Neural cell (in vitro differentiated cells): Measurements from ENCODE around the gene CDR2L. TPM values are rescaled to one million over a fixed set of nuclear protein-coding genes. Genes with fewer than 3 reads are reported as not detected.

Experiments
- H2AFZ ChIP-seq: fragments of 200-600, 300-800 bp; sonication (generic), shearing (Covaris generic); 2 replicates; pipeline ENCODE4 v1.6.0; 2014; ENCODE audit warnings: low read depth, mild to moderate bottlenecking, antibody characterized with exemption, low read length, moderate library complexity
- H3F3A ChIP-seq: fragments of 200-600 bp; shearing (Covaris generic); 2 replicates; pipeline ENCODE4 v1.6.1; 2016; ENCODE audit warnings: mild to moderate bottlenecking, moderate library complexity, mixed read lengths, antibody characterized with exemption, low read length; ENCODE audit not compliant: insufficient read depth, poor library complexity, severe bottlenecking
- H3K27ac ChIP-seq: fragments of 200-600, 300-800 bp; sonication (generic), shearing (Covaris generic); 2 replicates; pipeline ENCODE4 v1.5.1; 2014; ENCODE audit warnings: mild to moderate bottlenecking, low read length, moderate library complexity
- H3K27me3 ChIP-seq: fragments of 300-800, 200-600 bp; sonication (generic), shearing (Covaris generic); 2 replicates; pipeline ENCODE4 v1.6.0; 2014; ENCODE audit warnings: mild to moderate bottlenecking, low read depth, low read length, moderate library complexity; ENCODE audit not compliant: insufficient read depth
- H3K36me3 ChIP-seq: fragments of 300-800, 200-600 bp; sonication (generic), shearing (Covaris generic); 2 replicates; pipeline ENCODE4 v1.5.1; 2014; ENCODE audit warnings: mild to moderate bottlenecking, antibody characterized with exemption, low read length, moderate library complexity; ENCODE audit not compliant: insufficient read depth
- H3K4me2 ChIP-seq: fragments of 300-800, 200-600 bp; sonication (generic), shearing (Covaris generic); 2 replicates; pipeline ENCODE4 v1.6.0; 2014; ENCODE audit warnings: mild to moderate bottlenecking, low read length
- H3K4me3 ChIP-seq: fragments of 300-800, 200-600 bp; sonication (generic), shearing (Covaris generic); 2 replicates; pipeline ENCODE4 v1.5.1; 2014; ENCODE audit warnings: mild to moderate bottlenecking, low read length, moderate library complexity
- H3K79me2 ChIP-seq: fragments of 200-600 bp; shearing (Covaris generic); replicated peaks from 2 replicates; pipeline ENCODE4 v1.6.0; 2014; ENCODE audit warnings: mild to moderate bottlenecking, low read length, moderate library complexity; ENCODE audit not compliant: insufficient read depth
- H3K9ac ChIP-seq: fragments of 300-800, 200-600 bp; sonication (generic), shearing (Covaris generic); 2 replicates; pipeline ENCODE4 v1.6.1; 2016; ENCODE audit warnings: mild to moderate bottlenecking, low read length, mixed read lengths
- H3K9me2 ChIP-seq: fragments of 200-600 bp; shearing (Covaris generic); 2 replicates; pipeline ENCODE4 v1.6.1; 2016; ENCODE audit warnings: mild to moderate bottlenecking, low read length, mixed read lengths; ENCODE audit not compliant: insufficient read depth
- H3K9me3 ChIP-seq: fragments of 200-600, 300-800 bp; sonication (generic), shearing (Covaris generic); 2 replicates; pipeline ENCODE4 v1.6.1; 2016; ENCODE audit warnings: mild to moderate bottlenecking, mixed run types, low read length, moderate library complexity, mixed read lengths
- H4K20me1 ChIP-seq: fragments of 200-600 bp; shearing (Covaris generic); 2 replicates; pipeline ENCODE4 v1.6.1; 2016; ENCODE audit warnings: mild to moderate bottlenecking, mixed run types; ENCODE audit not compliant: insufficient read depth
- EP300 ChIP-seq: fragments of 450-650 bp; conservative IDR thresholded peaks from 2 replicates; pipeline ENCODE4 v1.6.1; 2014; ENCODE audit warnings: antibody characterized with exemption, mild to moderate bottlenecking, moderate library complexity; ENCODE audit not compliant: poor library complexity, severe bottlenecking
- EZH2 ChIP-seq: fragments of 200-600, 300-800 bp; shearing (Covaris generic), sonication (generic); IDR thresholded peaks from 2 replicates; pipeline ENCODE4 v1.6.1; 2014; ENCODE audit warnings: antibody characterized with exemption, low read length, borderline replicate concordance, mild to moderate bottlenecking; ENCODE audit not compliant: insufficient read depth, poor library complexity, severe bottlenecking
- MXI1 ChIP-seq: fragments of 450-650 bp; conservative IDR thresholded peaks from 2 replicates; pipeline ENCODE4 v1.6.1; 2014; ENCODE audit warnings: antibody characterized with exemption, mild to moderate bottlenecking; ENCODE audit not compliant: poor library complexity, severe bottlenecking
- POLR2AphosphoS5 ChIP-seq: IDR thresholded peaks from 2 replicates; pipeline ENCODE4 v1.6.1; 2012
- RAD21 ChIP-seq: fragments of 450-650 bp; conservative IDR thresholded peaks from 2 replicates; pipeline ENCODE4 v1.6.1; 2014; ENCODE audit warnings: antibody characterized with exemption, mild to moderate bottlenecking, moderate library complexity
- SMC3 ChIP-seq: fragments of 450-650 bp; conservative IDR thresholded peaks from 2 replicates; pipeline ENCODE4 v1.6.1; 2014; ENCODE audit warnings: antibody characterized with exemption, mild to moderate bottlenecking, moderate library complexity; ENCODE audit not compliant: poor library complexity
- TAF1 ChIP-seq: IDR thresholded peaks from 2 replicates; pipeline ENCODE4 v1.6.1; 2012; ENCODE audit warnings: low read depth
- polyA plus RNA-seq: library from polyadenylated mRNA; depleted of rRNA; stranded (reverse); fragments of >200 nt; gene quantifications from 2 replicates; pipeline ENCODE4 v1.2.3, GENCODE V29; 2014
- TF ChIP-seq, protein P1 (sequence below): fragments of 450-650 bp; IDR thresholded peaks from 2 replicates; pipeline ENCODE4 v1.5.1; 2014; ENCODE audit warnings: antibody characterized with exemption, mild to moderate bottlenecking, moderate library complexity; ENCODE audit not compliant: poor library complexity, severe bottlenecking
- TF ChIP-seq, protein P2 (sequence below): IDR thresholded peaks from 2 replicates; pipeline ENCODE4 v1.6.1; 2012; ENCODE audit warnings: borderline replicate concordance

The CDR2L gene
- polyA plus RNA-seq, 1 donor from 2014 or later: 8.1 TPM

DNA sequence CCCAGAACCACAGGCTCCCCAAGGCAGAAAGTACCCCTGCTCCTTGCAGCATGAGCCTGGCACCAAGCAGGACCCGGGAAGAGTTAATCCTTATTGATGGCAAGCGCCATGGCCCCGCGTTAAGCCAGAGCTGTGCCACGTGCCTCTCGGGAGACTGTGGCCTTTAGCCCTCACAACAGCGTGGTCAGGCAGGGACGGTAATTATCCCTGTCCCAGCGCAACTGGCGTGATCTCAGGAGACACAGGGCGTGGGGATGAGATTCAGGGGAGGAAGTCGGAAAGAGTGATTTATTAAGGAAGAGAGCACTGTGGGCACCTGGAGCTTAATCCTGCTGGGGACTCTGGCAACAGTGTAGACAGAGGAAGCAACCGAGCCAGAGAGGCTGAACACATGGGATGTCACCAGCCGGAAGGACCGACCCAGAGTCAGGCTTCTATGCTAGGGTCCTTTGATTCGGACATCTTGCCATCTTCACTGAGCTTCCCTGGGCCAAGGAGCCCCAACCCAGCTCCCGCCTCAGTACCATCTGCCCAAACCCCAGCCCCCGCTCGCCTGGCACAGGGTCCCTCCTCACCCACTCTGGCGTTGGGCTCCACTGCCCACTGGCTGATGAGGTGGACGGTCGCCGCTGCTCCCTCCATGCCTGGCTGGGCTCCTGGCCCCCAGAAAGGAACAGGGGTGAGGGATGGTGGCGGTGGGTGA, 34.9 kb upstream of the CDR2L start:
- Histone ChIP-seq H3K27ac (no peak overlapping the region), H3K36me3 (no peaks in the 10 kb centered on the region), H3K9me2 (no peaks in the 10 kb centered on the region), H3K4me2 (no peak overlapping the region), H2AFZ (no peak overlapping the region), H3K79me2 (no peaks in the 10 kb centered on the region), H4K20me1 (no peaks in the 10 kb centered on the region), H3K27me3 (no peaks in the 10 kb centered on the region), H3K9ac (no peak overlapping the region), H3F3A (no peaks in the 10 kb centered on the region), H3K4me3 (no peak overlapping the region), H3K9me3 (no peaks in the 10 kb centered on the region)
- TF ChIP-seq, protein P1, sequence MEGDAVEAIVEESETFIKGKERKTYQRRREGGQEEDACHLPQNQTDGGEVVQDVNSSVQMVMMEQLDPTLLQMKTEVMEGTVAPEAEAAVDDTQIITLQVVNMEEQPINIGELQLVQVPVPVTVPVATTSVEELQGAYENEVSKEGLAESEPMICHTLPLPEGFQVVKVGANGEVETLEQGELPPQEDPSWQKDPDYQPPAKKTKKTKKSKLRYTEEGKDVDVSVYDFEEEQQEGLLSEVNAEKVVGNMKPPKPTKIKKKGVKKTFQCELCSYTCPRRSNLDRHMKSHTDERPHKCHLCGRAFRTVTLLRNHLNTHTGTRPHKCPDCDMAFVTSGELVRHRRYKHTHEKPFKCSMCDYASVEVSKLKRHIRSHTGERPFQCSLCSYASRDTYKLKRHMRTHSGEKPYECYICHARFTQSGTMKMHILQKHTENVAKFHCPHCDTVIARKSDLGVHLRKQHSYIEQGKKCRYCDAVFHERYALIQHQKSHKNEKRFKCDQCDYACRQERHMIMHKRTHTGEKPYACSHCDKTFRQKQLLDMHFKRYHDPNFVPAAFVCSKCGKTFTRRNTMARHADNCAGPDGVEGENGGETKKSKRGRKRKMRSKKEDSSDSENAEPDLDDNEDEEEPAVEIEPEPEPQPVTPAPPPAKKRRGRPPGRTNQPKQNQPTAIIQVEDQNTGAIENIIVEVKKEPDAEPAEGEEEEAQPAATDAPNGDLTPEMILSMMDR: no peak
- TF ChIP-seq RAD21 (no peak), POLR2AphosphoS5 (no peak), MXI1 (no peak), EP300 (no peak), SMC3 (no peak), TAF1 (no peak)
- TF ChIP-seq, protein P2, sequence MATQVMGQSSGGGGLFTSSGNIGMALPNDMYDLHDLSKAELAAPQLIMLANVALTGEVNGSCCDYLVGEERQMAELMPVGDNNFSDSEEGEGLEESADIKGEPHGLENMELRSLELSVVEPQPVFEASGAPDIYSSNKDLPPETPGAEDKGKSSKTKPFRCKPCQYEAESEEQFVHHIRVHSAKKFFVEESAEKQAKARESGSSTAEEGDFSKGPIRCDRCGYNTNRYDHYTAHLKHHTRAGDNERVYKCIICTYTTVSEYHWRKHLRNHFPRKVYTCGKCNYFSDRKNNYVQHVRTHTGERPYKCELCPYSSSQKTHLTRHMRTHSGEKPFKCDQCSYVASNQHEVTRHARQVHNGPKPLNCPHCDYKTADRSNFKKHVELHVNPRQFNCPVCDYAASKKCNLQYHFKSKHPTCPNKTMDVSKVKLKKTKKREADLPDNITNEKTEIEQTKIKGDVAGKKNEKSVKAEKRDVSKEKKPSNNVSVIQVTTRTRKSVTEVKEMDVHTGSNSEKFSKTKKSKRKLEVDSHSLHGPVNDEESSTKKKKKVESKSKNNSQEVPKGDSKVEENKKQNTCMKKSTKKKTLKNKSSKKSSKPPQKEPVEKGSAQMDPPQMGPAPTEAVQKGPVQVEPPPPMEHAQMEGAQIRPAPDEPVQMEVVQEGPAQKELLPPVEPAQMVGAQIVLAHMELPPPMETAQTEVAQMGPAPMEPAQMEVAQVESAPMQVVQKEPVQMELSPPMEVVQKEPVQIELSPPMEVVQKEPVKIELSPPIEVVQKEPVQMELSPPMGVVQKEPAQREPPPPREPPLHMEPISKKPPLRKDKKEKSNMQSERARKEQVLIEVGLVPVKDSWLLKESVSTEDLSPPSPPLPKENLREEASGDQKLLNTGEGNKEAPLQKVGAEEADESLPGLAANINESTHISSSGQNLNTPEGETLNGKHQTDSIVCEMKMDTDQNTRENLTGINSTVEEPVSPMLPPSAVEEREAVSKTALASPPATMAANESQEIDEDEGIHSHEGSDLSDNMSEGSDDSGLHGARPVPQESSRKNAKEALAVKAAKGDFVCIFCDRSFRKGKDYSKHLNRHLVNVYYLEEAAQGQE: no peak

DNA sequence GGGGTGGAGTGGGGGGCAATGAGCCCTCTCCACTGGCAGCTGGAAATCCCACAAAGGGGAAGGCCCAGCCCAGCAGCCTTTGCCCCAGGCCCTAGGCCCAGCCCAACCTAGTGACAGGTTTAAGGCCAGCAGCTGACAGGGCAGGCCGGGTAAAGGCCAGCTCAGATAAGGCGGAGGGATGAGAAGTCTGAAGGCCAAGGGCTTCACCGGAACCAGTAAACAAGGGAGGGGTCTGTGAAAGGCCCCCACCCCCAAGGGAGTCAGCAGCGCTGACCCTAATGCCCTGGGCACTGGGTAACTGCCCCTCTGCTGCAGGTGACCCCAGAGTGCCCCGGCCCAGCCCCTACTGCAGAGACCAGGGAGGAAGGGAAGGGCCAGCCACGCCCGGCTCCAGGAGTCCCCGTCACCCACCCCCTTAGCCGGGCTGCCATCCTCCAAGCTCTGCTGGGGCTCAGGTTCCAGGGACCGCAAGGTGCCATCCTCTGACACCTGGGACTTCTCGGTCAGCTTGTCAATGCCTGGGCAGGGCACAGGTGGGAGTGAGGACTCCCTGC, 34.2 kb upstream of the CDR2L start:
- H3K4me3 ChIP-seq: no peak overlapping the region
- no peaks in the 10 kb centered on the region for H3F3A ChIP-seq
- H3K27ac ChIP-seq: no peak overlapping the region
- H2AFZ ChIP-seq: no peak overlapping the region
- H3K27me3 ChIP-seq: no peaks in the 10 kb centered on the region
- no peaks in the 10 kb centered on the region for H3K36me3 ChIP-seq
- TF ChIP-seq, protein P1: no peak
- no peak for TF ChIP-seq MXI1
- no peak for TF ChIP-seq POLR2AphosphoS5
- TF ChIP-seq RAD21: no peak
- no peak for TF ChIP-seq EP300
- no peak for TF ChIP-seq TAF1
- TF ChIP-seq, protein P2: no peak
- TF ChIP-seq SMC3: no peak
- no peak for TF ChIP-seq EZH2
- H3K9me2 ChIP-seq: no peaks in the 10 kb centered on the region
- no peaks in the 10 kb centered on the region for H3K9me3 ChIP-seq
- no peak overlapping the region for H3K4me2 ChIP-seq
- no peak overlapping the region for H3K9ac ChIP-seq
- H4K20me1 ChIP-seq: no peaks in the 10 kb centered on the region
- no peaks in the 10 kb centered on the region for H3K79me2 ChIP-seq
